GM19324 (cell line): ENCODE data around the gene CALN1.
"Not testable (repeated sequence)": the region's sequence is repeated elsewhere in the genome, so short reads cannot be mapped to it uniquely, and the experiment has no call there.

ENCODE experiments used
- ATAC-seq: cut with Tn5 transposase; IDR thresholded peaks from one replicate; pipeline ENCODE4 v1.9.1; 2021; ENCODE audit warnings: mild to moderate bottlenecking, moderate library complexity; ENCODE audit not compliant: unreplicated experiment, low FRiP score

Gene CALN1

DNA sequence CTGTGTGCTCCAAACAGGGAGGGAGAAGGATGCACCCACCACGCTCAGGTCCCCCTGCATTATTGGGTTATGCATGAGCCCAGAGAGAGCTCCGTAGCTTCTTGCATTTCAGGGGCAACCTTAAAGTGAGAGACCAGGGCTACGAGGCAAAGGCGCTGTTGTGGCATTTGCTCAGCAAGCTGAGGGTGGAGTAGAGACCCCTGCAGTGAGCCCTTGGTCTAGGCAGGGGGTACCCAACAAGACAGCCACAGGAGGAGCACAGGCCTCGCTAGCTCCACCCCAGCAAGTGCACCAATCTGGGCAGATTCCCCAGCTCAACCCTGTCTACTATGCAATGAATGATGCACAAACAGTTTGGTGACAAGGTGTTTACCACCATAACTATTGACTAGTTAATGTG lies 198.4 kb downstream of the CALN1 start:
- ATAC-seq = no peak

- no peak for ATAC-seq
Observed at GRCh38 chr7:72213081-72213480, 199.1 kb downstream of the CALN1 start.

GRCh38 chr7:72211175-72211574 lies 201.0 kb downstream of the CALN1 start:
- ATAC-seq = no peak

DNA sequence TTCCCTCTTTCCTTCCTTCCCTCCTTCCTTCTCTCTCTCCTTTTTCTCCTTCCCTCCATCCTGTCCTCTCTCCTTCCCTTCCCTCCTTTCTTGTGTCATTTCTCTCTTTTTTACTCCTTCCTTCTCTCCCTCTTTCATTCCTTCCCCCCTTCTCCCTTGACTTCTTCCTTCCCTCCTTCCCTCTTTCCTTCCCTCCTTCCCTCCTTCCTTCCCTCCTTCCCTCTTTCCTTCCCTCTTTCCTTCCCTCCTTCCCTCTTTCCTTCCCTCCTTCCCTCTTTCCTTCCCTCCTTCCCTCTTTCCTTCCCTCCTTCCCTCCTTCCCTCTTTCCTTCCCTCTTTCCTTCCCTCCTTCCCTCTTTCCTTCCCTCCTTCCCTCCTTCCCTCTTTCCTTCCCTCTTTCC lies 203.1 kb downstream of the CALN1 start:
- not testable (repeated sequence) for ATAC-seq

- ATAC-seq = no peak
Observed at GRCh38 chr7:72196176-72196575, 216.0 kb downstream of the CALN1 start.

GRCh38 chr7:72190919-72191318 lies 221.2 kb downstream of the CALN1 start:
- no peak for ATAC-seq

DNA sequence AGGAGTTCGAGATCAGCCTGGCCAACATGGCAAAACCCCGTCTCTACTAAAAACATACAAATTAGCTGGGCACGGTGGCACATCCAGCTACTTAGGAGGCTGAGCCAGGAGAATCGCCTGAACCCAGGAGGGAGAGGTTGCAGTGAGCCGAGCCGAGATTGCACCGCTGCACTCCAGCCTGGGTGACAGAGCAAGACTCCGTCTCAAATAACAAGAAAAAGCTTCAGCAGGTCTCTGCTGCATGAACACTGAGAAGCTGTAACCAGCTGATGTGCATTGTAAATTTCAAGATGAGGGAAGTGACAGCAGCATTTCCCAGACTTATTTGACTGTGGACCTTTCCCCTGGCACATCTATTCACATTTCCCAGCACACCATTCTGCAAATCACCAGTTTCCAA lies 222.0 kb downstream of the CALN1 start:
- ATAC-seq = no peak

GRCh38 chr7:72187179-72187578 lies 225.0 kb downstream of the CALN1 start:
- ATAC-seq = no peak

GRCh38 chr7:72183835-72184234 lies 228.3 kb downstream of the CALN1 start:
- no peak for ATAC-seq

DNA sequence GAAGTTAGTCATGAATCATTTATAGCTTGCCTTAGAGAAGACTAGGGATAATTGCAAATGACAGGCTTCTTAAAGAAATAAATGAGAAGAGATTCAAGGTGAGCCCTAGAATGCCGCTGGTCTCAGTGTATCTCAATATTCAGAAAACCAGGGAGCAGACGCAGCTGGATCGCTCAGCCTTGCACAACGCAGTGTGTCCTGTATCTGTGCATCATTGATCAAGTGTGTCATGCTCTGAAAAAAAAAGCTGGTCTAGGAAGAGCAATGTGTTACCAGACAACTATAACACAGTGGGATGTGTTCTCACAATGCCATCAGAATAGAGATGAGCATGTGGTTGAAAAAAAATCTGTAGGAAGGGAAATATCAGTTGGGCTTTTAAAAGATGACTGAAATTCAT lies 230.1 kb downstream of the CALN1 start:
- ATAC-seq = no peak

- ATAC-seq = no peak
Observed at GRCh38 chr7:72176875-72177274, 235.3 kb downstream of the CALN1 start.

DNA sequence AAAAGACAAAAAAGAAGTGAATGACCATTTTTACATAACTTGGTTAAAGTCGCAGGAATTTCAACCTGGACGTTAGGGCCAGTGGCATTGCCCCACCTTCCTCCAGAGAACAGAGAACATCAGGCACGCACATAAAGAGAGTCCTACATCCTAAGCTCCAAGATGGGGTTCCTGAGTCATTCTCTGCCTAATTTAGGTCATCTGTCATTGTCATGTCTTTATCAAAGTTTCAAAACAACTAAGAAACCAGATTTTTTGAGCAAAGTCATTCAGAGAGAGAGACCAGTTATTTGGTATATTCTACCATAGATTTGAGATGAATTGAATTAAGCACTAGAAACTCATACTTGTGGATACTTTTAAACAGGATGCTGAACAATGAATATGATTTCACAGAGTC lies 241.7 kb downstream of the CALN1 start:
- ATAC-seq = no peak

GRCh38 chr7:72163271-72163670 lies 248.9 kb downstream of the CALN1 start:
- no peak for ATAC-seq

- no peak for ATAC-seq
Observed at GRCh38 chr7:72161534-72161933, 250.6 kb downstream of the CALN1 start.

GRCh38 chr7:72159911-72160310 lies 252.2 kb downstream of the CALN1 start:
- ATAC-seq = no peak

- no peak for ATAC-seq
Observed at GRCh38 chr7:72156671-72157070, 255.5 kb downstream of the CALN1 start.

- no peak for ATAC-seq
Observed at GRCh38 chr7:72153132-72153512, 259.0 kb downstream of the CALN1 start.

DNA sequence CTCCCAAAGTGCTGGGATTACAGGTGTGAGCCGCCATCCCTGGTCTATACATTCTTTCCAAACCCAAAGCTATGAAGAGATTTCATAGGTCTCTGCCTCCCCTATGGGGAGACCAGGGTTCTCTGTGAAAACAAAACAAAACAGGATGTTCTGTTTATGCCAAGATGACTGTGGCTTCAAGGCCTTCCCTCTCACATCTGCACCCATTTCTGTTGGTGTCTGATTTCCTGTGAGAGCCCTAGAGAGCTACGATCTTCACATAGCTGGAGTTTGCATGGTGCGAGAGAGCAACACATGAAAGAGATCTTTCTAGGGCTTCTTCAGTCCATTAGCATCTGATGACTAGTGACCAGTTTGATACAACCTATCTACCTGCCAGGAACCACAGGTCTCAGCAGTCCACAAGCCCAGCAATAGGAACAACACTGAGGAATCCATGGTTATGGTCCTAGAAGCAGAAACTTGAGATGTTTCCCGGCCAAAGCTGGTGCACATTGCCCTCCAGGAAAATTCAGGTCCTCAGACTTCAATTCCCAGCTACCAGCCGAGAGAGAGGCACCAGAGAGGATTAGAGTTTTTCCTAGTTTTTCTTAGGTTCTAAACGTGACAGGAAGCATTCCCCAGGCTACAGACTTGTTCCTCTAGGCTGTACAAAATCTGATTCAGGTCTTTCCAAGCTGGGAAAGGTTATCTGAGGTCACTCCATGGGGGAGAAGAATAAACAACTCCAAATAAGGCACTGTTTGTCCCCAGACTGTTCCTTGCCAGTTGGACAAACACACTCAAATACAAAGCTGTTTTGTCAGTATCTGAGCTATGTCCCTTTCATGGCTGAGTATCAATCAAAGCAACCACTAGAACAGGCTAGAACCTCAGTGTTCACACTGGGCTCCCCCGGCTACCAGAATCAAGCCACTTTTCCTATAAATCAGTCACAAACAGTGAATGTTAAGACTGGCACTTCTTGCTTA lies 259.7 kb downstream of the CALN1 start:
- no peak for ATAC-seq

DNA sequence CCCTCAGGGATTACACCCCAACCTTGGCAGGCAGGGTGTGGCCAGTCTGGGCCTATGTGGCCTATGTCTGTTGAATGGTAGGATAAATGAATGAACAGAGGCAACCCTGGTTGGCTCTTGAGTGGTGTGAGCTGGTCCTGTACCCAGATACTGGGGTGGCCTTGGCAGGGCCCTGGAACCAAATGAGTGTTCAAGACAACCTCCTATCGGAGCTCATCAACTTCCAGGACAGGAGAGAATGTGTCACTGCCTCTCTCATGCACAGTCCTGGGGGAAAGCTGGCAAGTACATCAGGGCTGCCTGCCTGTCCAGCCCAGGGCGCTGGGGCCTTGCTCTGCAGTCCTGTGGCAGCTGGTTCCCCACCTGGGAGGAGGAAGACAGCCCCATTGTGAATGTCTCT lies 271.6 kb downstream of the CALN1 start:
- ATAC-seq = no peak

DNA sequence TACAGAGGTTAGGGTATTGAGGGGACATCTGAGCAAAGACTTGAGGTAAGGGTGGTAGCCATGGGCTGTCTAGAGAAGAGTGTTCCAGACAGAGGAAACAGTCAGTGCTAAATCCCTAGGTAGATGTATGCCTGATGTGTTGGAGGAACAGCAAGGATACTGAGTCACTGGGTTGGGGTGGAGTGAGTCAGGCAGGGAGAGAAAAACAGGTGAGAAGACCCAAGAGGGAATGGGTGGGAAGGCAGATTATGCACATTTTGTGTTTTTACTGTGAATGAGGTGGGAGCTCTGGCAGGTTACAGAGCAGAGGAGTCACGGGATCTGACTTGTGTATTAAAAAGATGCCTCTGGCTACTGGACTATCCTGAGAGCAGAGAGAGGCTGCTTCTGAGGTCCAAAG lies 285.0 kb downstream of the CALN1 start:
- ATAC-seq = no peak

DNA sequence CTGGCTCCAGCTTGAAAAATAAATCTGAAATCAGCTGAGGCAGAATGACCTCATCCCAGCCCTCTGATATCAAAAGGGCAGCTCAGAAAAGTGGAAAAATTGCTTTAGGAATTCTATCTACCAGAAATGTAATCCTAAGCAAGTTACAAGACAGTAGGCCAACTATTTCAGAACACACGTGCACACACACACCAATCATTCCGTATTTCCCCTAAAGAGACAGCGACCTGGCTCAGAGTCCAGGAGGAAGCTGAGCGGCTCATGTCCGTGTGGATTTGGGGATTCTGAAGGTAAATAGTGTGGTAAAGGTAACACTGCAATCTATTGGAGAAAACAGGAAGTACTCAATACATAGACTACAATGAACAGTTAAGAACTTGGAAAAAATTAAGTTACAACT lies 288.2 kb downstream of the CALN1 start:
- ATAC-seq = no peak

- no peak for ATAC-seq
Observed at GRCh38 chr7:72118366-72118765, 293.8 kb downstream of the CALN1 start.
